Stimulated activated CD4-positive, alpha-beta T cell treated with anti-CD3 and anti-CD28 coated beads, Interleukin-12 subunit alpha, Interleukin-12 subunit beta, amount 100 ng/mL, for 4 hours (primary cell): ENCODE results near the gene RBBP5.

ENCODE experiments used
- DNase-seq: peaks from one replicate; pipeline ENCODE4 v3.0.0-alpha.2; 2020

The RBBP5 gene

DNA sequence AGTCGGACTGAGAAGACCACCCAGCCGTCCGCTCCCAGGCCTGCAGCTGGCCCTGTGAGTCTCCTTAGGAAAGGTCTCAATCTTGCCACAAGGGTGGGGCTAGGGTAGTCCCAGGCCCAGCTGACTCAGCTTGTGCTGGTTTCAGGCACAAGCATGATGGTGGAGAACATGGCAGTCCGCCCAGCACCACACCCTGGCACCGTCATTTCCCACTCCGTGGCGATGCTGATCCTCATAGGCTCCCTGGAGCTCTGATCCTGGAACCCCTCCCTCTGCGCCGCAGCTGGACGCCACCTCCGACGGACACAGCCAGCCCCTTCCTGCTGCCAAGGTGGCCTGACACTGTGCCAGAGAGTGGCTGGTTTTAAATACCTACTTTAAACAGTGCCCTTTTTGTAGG, 48.3 kb downstream of the RBBP5 start:
- DNase-seq, result no peak

DNA sequence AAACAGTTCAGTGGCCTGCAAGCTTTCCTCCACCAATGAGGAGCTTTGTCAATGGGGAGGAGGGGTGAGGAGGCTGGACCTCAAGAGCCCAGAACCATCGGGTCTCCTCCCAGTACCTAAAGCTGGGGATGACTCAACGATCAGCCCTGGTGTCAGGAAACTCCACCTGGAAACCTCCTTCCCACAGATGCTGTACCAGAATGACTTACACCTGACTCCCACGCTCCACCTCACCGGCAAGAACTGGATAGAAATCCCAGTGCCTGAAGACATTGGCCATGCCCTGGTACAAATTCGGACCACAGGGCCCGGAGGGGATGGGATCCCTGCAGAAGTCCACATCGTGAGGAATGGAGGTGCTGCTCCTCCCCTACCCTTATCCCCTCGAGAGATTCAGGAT, 48.9 kb downstream of the RBBP5 start:
- no peak for DNase-seq

DNA sequence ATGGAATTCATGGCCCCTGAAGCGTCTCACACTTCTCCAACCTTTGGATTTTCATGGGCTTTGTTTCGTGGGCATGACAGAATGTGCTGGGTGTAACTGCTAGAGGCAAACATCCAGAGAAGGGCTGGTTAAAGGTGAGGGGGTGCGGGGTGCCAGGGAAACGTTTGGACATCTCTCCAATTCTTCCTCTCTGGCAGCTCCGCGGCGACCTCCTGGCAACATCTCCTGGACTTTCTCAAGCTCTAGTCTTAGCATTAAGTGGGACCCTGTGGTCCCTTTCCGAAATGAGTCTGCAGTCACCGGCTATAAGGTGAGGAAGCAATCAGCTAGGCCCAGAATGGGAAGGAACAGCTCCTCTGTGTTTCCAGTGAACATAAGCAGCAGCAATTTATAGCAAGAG, 49.5 kb downstream of the RBBP5 start:
- DNase-seq, result no peak

DNA sequence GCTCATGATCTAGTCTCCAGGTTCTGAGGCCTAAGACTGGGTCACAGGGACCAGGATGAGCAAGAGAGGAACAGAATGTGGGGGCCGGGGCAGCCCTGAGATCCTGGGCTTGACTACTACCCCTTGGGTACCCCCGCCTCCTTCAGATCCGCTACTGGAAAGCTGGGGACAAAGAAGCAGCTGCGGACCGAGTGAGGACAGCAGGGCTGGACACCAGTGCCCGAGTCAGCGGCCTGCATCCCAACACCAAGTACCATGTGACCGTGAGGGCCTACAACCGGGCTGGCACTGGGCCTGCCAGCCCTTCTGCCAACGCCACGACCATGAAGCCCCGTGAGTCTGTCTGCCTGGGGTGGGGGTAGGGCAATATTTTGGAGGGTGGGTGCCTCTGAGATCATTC, 50.0 kb downstream of the RBBP5 start:
- DNase-seq, result no peak

GRCh38 chr1:205071028-205071409, 50.8 kb downstream of the RBBP5 start:
- no peak for DNase-seq

DNA sequence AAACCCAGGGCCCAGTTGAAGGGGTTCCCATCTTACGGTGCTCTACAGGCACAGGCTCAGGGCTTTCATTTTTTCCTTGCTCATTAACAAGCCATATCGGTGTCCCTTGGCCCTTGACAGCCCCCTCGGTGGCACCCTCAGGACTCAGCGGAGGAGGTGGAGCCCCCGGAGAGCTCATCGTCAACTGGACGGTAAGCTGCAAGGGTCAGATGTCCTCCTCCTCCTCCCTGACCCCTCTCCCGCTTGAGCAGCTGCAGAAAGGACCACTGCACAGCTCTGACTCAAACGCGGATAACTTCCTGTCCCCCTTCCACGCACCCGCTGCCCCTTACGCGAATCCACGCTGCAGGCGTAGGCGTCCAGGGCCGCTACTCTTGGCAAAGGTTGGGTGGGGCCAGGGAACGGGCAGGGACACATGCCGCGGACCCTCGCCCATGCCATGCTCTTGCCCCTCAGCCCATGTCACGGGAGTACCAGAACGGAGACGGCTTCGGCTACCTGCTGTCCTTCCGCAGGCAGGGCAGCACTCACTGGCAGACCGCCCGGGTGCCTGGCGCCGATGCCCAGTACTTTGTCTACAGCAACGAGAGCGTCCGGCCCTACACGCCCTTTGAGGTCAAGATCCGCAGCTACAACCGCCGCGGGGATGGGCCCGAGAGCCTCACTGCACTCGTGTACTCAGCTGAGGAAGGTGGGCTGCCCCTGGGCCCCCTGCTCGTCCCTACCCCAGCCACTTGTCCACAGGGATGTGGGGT, 52.2 kb downstream of the RBBP5 start:
- DNase-seq, result no peak

DNA sequence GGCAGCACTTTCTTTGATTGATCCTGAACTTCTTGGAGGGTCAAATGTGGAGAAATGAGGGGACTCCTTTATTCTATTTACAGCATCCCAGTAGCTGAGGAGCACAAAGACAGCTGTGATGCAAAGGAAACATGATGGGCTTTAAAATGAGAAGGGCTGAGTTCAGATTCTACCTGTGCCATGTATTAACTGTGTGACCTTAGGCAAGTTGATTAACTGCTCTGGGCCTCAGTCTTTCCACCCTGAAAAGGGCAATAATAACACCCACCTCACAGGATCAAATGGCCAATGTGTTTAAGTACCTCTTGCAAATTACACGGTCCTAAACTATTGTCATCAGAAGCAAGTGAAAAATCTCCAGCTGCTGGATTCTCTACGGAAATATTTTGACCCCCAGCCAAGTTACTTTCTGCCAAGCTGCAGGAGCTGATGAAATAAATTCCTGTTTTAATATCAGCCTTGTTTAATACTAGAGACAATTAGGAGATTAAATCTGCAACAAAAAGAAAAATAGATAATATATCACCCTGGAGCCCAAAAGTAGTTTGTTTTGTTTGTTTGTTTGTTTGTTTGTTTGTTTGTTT, 53.2 kb downstream of the RBBP5 start:
- DNase-seq, result no peak

- DNase-seq, result no peak
These were observed 53.8 kb downstream of the RBBP5 start for GRCh38 chr1:205068001-205068400.

DNA sequence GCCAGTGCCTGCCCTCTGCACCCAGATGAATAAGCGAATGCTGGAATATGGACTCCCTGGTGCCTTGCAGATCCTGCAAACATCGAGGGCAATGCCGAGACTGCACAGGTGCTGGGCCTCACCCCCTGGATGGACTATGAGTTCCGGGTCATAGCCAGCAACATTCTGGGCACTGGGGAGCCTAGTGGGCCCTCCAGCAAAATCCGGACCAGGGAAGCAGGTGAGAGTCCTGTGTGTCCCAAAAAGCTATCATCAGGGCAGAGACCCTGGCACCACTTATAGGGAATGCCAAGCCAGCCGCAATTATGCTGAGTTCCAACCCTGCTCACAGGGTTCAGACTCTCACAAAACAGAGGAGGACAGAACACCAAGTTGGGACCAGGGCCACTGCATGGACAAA, 54.7 kb downstream of the RBBP5 start:
- DNase-seq, result no peak

- DNase-seq, result no peak
These were observed 55.5 kb downstream of the RBBP5 start for GRCh38 chr1:205066141-205066818.

GRCh38 chr1:205065666-205066065, 56.1 kb downstream of the RBBP5 start:
- DNase-seq, result no peak

DNA sequence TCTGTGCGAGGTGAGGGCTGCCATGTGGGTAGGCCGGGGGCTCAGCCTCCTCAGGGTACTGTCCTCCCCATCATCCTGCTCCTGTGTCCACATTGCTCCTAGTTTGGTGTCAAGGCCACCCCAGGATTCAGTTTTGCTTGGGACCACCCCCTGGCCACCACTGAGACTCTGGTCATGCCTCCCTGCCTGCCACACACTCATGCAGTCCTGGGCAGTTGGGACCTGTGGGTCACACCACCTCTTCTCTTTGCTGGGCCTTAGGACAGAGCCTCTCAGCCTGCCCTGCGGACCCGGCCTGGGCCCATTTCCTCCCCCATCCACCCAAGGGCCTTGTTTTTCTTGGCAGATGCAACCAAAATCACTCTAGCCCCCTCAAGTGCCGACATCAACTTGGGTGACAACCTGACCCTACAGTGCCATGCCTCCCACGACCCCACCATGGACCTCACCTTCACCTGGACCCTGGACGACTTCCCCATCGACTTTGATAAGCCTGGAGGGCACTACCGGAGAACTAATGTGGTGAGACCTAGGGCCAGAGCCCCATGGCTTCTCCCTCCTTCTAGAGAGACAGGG, 56.9 kb downstream of the RBBP5 start:
- no peak for DNase-seq

- DNase-seq, result no peak
These were observed 57.5 kb downstream of the RBBP5 start for GRCh38 chr1:205064301-205064700.

DNA sequence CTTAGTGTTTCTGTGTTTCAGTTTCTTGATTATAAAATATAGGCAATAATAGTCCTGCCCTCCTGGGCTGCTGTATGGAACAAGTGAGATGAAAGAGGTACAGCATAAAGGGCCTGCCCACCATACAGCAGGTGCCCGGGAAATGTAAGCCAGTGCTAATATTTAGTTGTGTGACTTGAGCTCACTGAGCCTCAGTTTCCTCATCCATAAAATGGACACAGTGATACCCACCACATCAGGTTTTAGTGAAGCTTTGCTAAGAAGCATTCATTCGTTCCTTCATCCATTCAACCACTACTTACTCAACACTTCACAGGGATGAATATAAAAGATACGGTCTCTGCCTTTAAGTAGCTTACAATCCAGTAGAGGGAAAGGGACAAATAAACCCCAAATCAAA, 58.9 kb downstream of the RBBP5 start:
- DNase-seq, result no peak

GRCh38 chr1:205062319-205062718, 59.5 kb downstream of the RBBP5 start:
- DNase-seq, result no peak

GRCh38 chr1:205061665-205062069, 60.1 kb downstream of the RBBP5 start:
- peak; percentile 63 for DNase-seq

GRCh38 chr1:205061227-205061626, 60.6 kb downstream of the RBBP5 start:
- DNase-seq, result no peak

DNA sequence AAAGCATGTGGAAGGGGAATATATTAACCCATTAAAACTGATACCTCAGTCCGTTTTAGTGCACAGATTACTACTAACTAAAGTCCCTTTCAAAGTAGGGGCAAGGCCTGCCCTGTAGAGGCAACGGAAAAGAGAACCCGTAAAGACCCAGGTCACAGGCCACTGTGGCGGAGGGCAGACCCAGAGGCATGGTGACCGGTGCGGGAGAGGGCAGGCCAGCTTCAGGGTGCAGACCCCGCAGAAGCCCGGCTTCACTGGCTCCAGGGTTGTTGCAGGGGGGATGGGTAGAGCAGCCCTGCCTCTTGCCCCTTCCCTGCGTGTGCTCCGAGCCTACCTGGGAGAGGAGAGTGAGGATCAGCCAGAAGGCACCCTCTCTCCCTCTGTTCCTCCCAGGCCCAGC, 61.0 kb downstream of the RBBP5 start:
- no peak for DNase-seq

DNA sequence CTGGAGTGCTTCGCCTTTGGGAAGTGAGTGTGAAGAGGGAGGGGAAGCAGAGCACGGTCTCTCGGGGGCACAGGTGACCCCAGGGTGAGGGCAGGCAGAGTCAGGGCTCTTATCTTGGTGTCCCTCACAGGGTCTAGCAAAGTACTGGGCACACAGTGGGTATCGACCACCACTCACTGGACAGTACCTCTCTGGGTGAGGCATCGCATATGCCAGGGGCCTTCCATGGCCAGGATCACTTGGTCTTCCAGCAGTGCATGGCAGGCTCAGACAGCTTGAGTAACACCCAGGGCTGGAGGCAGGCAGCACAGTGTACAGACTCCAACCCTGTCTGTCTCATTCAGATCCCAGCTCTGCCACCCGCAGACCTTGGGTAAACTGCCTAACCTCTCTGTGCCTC, 62.1 kb downstream of the RBBP5 start:
- no peak for DNase-seq

GRCh38 chr1:205058853-205059252, 62.9 kb downstream of the RBBP5 start:
- no peak for DNase-seq

DNA sequence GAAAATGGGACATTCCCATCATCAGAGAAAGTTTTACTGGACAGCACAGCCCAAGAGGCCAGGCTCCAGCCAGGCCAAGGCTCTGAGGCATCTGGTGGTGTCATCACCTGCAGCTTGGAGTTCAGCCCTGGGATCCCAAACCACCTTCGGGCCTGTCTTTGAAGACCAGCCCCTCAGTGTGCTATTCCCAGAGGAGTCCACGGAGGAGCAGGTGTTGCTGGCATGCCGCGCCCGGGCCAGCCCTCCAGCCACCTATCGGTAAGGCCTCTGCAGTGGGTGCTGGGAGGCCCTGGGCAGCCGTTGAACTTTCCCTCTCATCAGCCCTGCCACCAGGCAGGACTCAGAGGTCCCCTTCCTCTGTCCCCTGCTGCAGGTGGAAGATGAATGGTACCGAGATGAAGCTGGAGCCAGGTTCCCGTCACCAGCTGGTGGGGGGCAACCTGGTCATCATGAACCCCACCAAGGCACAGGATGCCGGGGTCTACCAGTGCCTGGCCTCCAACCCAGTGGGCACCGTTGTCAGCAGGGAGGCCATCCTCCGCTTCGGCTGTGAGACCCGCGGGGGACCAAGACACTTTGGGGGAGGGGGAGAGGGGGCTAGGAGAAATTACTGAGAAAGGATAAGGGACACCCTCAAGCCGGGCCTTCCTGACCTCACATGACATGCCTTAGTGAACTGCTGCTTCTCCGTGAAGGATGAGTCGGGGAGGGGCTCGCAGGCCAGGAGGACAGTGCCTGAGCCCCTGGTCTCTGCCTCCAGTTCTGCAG, 63.8 kb downstream of the RBBP5 start:
- DNase-seq, result no peak

DNA sequence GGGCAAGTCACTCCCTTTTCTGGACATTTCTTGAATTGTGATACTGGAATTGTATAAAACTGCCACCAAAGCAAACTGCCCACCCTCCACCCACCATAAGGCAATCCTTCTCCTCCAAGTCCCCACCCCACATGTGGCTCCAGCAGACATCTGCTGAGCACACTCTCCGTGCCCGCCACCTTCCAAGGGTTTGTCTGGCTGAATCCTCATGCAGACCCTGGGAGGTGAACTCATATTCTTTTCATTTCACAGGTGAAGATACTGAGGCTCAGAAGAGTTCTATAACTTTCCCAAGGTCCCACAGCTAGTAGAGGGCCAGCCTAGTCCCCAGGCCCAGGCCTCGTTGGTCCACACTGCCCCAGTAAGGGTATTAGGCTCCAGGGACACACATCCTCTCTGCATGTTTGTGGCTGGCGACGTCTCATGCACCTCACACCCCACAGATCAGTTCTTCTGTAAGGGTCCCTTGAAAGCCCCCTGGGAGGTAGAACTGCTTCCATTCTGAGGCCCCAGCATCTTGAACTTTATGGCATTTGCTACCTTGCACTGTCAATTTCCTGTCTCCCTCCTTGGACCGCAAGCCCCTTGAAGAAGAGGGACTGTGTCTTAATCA, 64.7 kb downstream of the RBBP5 start:
- no peak for DNase-seq

DNA sequence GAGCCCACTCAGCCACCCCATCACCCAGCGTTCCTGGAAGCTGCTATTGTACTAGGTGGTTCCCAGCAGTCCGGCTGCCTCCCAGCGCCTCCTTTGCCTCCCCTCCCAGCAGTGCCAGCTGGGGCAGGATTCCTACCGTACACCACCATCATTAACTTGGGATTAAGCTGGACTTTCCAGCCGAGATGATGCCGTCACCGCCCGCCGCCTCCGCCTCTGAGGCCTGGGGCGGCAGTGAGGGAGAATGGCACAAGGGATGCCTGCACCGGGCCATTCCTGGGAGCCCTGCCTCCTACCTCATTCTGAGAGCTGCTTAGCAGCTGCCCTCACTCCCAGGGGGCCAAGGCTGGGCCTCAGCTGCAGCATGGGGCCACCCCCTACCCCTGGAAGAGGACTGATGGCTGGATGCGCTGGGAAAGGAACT, 65.6 kb downstream of the RBBP5 start:
- DNase-seq, result no peak
